Midbrain (tissue), 1 donor: ENCODE measurements around the gene TXNL4A.
"Not testable (repeated sequence)": the region's sequence is repeated elsewhere in the genome, so short reads cannot be mapped to it uniquely, and the experiment has no call there.

Experiments used
- DNase-seq: peaks from one replicate; lab custom pipeline; 2025; lab: John Stamatoyannopoulos, UW

Gene TXNL4A

GRCh38 chr18:79999701-80000100 is 11.3 kb upstream of the TXNL4A start:
- DNase-seq: not testable (repeated sequence)

GRCh38 chr18:79991494-79991893 is 3.1 kb upstream of the TXNL4A start:
- DNase-seq: no peak

GRCh38 chr18:79989195-79989497 is 783 bp upstream of the TXNL4A start:
- DNase-seq: no peak

GRCh38 chr18:79988071-79988450 is 302 bp downstream of the TXNL4A start:
- peak; percentile 62 for DNase-seq

- DNase-seq: no peak
Observed at GRCh38 chr18:79987566-79987965, 797 bp downstream of the TXNL4A start.

- no peak for DNase-seq
Observed at GRCh38 chr18:79986726-79987125, 1.6 kb downstream of the TXNL4A start.

GRCh38 chr18:79985172-79985571 is 3.2 kb downstream of the TXNL4A start:
- no peak for DNase-seq

- DNase-seq: no peak
Observed at GRCh38 chr18:79983793-79984192, 4.6 kb downstream of the TXNL4A start.

GRCh38 chr18:79983253-79983652 is 5.1 kb downstream of the TXNL4A start:
- no peak for DNase-seq

- DNase-seq: peak; percentile 47
Observed at GRCh38 chr18:79982736-79983135, 5.6 kb downstream of the TXNL4A start.

- no peak for DNase-seq
Observed at GRCh38 chr18:79980585-79980984, 7.8 kb downstream of the TXNL4A start.

- no peak for DNase-seq
Observed at GRCh38 chr18:79979843-79980242, 8.5 kb downstream of the TXNL4A start.

- no peak for DNase-seq
Observed at GRCh38 chr18:79975985-79976680, 12.2 kb downstream of the TXNL4A start.

GRCh38 chr18:79975043-79975442 is 13.3 kb downstream of the TXNL4A start:
- no peak for DNase-seq

GRCh38 chr18:79974025-79974654 is 14.2 kb downstream of the TXNL4A start:
- no peak for DNase-seq

- DNase-seq: no peak
Observed at GRCh38 chr18:79973517-79973916, 14.8 kb downstream of the TXNL4A start.

- DNase-seq: no peak
Observed at GRCh38 chr18:79972720-79973119, 15.6 kb downstream of the TXNL4A start.

GRCh38 chr18:79971986-79972385 is 16.4 kb downstream of the TXNL4A start:
- no peak for DNase-seq

- DNase-seq: no peak
Observed at GRCh38 chr18:79971211-79971952, 17.0 kb downstream of the TXNL4A start.

GRCh38 chr18:79970419-79971133 is 17.8 kb downstream of the TXNL4A start:
- no peak for DNase-seq

- peak; percentile 31 for DNase-seq
Observed at GRCh38 chr18:79965119-79965902, 23.1 kb downstream of the TXNL4A start.
